CD4-positive, alpha-beta T cell treated with Interleukin-21 for 1 hour (primary cell): Measurements from ENCODE around the gene MARK2.
A peak's percentile ranks its signal among the peaks of the same experiment; 100 is the strongest.

ENCODE experiments used
- DNase-seq: peaks from one replicate; pipeline ENCODE4 v3.0.0-alpha.2; 2020

The MARK2 gene

DNA sequence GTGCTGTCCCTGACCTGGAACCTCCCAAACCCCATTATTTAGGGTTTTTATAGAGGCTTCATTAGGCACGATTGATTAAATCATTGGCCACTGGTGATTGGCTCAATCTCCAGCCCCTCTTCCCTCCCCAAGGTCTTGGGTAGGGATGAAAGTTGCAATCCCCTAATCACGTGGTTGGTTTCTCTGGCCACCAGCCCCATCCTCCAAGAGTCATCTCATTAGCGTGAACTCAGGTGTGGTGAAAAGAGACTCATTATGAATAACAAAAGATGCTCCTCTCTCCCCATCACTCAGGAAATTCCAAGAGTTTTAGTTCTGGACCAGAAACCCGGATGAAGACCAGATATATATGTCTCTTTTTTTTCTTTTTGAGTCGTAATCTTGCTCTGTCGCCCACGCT lies 7.6 kb upstream of the MARK2 start:
- DNase-seq, result no peak

DNA sequence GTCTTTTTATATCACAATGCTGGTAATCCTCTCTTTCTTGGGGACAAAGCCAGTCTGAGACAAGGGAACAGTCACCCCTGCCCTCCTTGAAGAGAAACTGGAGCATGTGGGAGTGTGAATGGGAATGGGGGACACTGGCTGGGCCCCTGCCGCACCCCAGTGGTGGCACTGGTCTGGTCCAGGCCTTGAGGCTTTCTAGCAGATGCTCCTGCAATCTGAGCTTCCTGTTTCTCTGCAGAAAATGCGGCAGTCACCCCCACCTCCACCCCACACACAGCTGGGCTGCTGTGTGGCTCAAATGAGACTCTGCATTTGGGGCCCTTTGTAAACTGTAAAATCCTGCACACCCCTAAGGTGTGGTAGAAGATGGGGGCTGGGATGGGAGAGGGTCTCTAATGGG lies 6.6 kb upstream of the MARK2 start:
- no peak for DNase-seq

DNA sequence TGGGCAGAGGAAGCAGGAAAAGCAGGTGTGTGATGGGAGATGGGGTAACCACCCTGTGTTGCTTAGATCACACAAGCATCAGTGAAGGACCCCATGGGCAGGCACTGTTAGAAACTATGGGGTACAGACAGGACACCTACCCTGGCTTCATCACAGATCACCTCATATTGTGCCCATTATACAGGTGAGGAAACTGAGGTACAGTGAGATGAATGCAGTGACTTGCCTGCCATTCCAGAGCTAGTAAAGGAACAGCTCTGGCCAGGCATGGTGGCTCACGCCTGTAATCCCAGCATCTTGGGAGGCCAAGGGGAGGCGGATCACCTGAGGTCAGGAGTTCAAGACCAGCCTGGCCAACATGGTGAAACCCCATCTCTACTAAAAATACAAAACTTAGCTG lies 5.9 kb upstream of the MARK2 start:
- DNase-seq, result no peak

- no peak for DNase-seq
Observed at GRCh38 chr11:63834535-63835157, 4.3 kb upstream of the MARK2 start.

GRCh38 chr11:63835158-63835545 lies 3.8 kb upstream of the MARK2 start:
- DNase-seq, result no peak

DNA sequence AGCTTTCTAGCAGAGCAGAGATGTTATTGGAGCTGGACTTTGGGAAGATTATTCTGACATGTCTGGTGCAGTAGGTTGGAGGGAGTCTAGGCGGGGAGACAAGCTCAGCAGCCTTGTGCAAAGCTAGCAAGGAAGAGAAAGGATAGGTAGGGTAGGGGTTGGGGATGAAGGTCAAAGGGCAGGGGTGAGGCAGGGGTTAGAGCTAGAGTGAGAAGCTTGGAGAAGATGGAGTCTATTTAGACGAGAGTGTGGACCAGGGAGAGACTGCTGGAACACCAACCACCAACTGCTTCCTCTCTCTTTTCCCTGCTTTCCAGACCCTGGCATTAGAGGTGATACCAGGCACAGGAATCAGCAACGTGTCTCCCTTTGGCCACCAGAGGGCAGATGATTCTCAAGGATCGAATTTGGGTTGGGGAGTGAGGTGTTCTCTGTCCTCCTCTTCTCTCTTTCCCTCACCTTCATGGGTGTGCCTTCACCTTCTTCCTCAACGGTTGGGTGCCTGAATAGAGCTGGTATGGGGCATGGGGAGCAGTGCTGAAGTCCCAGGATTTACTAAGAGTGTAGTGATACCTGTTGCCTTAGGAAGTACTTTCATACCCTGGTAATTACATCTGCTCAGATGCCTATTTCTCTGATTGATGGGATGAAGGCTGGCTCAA lies 1.8 kb upstream of the MARK2 start:
- DNase-seq, result peak; percentile 85

DNA sequence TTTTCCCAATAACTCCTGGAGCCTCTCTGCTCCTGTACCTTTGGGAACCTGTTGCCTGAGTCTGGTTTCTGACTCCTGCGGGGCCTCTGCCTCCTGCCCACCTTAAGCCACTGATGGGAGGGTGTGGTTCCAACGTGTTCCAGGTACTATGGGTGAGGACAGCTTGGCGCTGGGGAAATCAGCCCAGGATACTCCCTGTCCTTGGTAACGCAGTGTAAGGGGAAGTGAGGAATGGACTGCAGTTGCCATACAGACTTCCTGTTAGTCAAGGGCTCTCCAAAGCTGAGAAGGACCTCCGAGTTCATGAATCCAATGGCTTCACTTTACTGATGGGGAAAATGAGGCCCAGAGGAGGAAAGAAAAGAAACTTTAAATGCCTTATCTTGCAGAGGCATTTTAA lies 1.2 kb upstream of the MARK2 start:
- DNase-seq, result no peak

DNA sequence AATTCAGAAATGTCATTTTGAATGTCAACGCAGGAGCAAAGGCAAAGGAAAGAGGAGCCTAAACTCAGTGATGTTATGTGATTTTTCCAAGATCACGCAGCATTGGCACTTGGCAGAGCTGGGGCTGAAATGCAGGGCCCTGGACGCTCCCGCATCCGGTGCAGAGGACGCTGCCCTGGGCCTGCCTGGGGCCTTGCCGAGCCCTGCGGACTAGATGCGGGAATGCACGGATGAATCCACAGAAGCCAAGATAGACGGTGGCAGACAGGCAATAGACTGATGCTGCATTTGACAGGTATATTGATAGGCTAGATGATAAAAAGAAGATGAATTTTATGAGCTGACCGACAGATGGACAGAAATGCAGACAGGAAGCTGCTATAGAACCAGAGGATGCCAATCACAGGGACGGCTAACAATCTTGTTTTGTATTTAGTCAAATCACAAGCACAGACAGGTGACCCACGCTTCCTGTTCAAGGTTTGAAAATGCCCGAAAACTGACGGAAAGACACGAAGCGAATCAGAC lies 696 bp upstream of the MARK2 start:
- DNase-seq, result no peak

- no peak for DNase-seq
Observed at GRCh38 chr11:63839508-63840355, 822 bp downstream of the MARK2 start.

- DNase-seq, result no peak
Observed at GRCh38 chr11:63840356-63841060, 1.6 kb downstream of the MARK2 start.

DNA sequence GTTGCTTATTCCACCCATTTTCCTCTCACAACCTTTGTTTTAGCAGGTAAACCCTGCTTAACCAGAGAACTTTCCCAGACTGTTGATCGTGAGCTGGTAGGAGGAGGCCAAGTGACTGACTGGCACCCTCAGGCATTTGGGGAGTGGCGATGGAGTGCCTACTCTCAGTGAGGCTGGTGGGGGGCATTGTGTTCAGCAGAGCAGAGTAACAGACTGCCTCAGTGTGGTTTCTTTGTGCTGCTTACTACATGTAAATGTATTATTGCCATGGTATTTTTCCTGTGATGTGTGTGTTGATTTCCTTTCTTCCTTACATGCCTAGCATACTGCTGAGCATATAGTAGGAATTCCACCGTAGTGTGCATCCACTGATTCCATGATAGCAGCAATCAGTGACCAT lies 2.6 kb downstream of the MARK2 start:
- no peak for DNase-seq

GRCh38 chr11:63843041-63843440 lies 4.1 kb downstream of the MARK2 start:
- DNase-seq, result no peak

DNA sequence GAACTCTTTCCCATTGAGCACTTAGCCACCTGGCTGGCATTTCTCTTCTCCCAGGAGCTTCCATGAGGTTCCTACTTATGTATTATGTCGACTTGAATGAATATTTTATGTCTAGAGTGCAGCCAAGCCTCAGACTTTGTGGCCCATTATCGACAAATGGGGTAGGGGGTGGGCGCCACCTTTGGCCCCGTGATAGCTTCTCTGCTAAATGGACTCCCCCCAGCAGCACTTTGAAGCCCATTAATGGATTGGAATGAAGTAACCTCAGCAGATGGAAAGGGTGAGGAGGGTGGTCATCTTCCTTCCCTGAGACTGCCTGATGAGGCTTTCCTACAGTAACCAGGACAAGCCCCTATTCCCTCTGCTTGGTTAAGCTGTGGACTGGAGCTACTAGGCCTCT lies 5.9 kb downstream of the MARK2 start:
- DNase-seq, result no peak

GRCh38 chr11:63845303-63845702 lies 6.4 kb downstream of the MARK2 start:
- no peak for DNase-seq

- no peak for DNase-seq
Observed at GRCh38 chr11:63845911-63846310, 7.0 kb downstream of the MARK2 start.

DNA sequence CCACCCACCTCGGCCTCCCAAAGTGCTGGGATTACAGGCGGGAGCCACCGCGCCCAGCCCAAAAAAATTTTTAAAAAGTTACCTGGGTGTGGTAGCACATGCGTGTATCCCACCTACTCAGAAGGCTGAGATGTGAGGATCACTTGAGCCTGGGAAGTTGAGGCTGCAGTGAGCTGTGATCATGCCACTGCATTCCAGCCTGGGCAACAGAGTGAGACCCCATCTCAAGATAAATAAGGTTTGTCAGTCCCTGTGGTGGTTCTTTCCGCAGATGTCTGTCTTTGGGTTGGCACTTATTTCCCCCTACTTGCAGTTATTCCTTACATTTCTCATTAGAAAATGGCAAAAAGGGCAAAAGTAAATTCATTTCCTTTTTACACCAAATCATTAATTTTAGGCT lies 8.0 kb downstream of the MARK2 start:
- no peak for DNase-seq

DNA sequence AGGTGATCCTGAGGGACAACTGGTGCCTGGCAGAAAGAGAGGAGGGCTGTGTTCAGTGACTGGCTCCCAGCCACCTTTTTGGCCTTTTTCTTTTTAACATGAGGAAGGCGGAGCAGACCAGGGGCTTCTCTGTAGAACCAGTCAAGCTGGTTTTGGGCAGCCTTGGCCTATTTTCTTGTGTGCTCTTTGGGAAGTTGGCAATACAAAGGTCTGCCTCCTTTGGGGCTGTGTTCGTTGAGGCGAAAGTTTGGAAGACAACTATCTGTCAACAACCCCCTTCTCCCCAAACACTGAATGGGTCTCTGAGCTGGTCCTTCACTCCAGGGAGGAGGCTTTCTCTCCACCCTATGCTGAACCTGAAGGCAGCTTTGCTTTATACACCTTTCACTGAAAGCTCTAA lies 8.5 kb downstream of the MARK2 start:
- DNase-seq, result no peak

- no peak for DNase-seq
Observed at GRCh38 chr11:63849691-63850090, 10.8 kb downstream of the MARK2 start.

- no peak for DNase-seq
Observed at GRCh38 chr11:63850920-63851319, 12.0 kb downstream of the MARK2 start.

DNA sequence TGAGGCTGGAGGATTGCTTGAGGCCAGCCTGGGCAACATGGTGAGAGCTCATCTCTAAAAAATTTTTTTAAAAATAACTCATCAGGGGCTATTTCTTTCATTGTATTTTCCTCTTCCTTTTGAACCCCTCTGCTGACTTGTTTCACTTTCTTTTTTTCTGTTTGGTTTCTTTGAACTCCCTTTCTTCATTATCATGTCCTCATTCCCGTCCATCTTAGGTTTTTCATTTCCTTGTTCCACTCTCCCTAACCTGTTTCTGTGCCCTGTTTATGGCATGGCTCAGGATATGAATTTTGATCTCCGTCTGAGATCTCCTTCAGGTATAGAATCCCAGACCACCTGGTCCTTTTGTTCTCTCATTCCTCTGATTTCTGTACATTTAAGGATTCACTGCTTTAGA lies 12.5 kb downstream of the MARK2 start:
- DNase-seq, result no peak

- no peak for DNase-seq
Observed at GRCh38 chr11:63853476-63853875, 14.6 kb downstream of the MARK2 start.

DNA sequence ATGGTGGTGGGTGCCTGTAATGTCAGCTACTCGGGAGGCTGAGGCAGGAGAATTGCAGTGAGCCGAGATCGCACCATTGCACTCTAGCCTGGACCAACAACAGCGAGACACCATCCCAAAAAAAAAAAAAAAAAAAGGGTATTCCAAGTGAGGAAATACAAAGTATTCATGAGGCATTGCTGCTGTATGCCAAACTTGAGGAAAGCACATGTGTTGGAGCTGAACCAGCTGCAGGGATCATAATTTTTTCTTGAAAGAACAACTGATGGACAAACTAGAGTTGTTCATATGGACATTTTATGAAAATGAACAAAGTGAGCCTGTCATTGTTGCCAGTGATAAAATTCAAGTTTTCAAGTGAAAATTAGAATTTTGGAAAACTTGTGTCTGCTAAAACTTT lies 15.8 kb downstream of the MARK2 start:
- no peak for DNase-seq

DNA sequence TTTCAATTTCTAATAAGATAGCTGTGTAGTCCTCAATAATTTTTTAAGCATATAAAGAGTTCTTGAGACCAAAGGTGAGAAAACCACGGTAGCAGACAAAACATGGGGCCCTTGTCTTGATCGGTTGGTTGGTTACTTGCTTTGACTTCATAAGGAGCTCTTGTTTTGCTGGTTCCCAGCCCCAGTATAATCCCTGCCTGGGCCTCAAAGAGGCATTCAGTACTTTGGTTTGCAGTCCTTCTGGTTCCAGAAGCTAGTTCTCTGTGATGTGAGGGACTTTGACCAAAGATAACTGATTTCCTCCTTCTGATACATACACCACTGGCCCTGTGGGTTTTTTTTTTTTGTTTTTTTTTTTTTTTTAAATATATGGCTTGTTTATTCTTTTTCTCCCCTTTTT lies 17.1 kb downstream of the MARK2 start:
- peak; percentile 26 for DNase-seq
